A673 (cell line): ENCODE measurements around the gene EHMT1.

Source experiments
- CTCF ChIP-seq: fragments of 300-800, 200-600 bp; sonication (generic); conservative IDR thresholded peaks from 2 replicates; pipeline ENCODE4 v1.5.1; 2017; ENCODE audit warnings: low read depth, mild to moderate bottlenecking, antibody characterized with exemption, low read length, moderate library complexity, mixed read lengths
- EZH2 ChIP-seq: fragments of 200-600 bp; sonication (generic); IDR thresholded peaks from 2 replicates; pipeline ENCODE4 v1.6.1; 2017; ENCODE audit warnings: borderline replicate concordance, low read depth, mild to moderate bottlenecking, mixed read lengths, antibody characterized with exemption, low read length; ENCODE audit not compliant: poor library complexity, severe bottlenecking

- TF ChIP-seq CTCF (no peak), EZH2 (no peak)
These were observed 6.9 kb upstream of the EHMT1 start for GRCh38 chr9:137611623-137612609.
